ENCODE results near the gene OR9Q1.

- TF ChIP-seq POLR2A (IDR thresholded peaks at IDR 0.05; ENCODE audit: low read depth) (no peak), CTCF (IDR thresholded peaks at IDR 0.05) (no peak), EP300 (IDR thresholded peaks at IDR 0.05) (no peak), POLR2AphosphoS5 (IDR thresholded peaks at IDR 0.05) (peak; percentile 52 to 63)
Measured at GRCh38 chr11:58024601-58025091, 965 bp downstream of the OR9Q1 start.
